OCI-LY3 (cell line): ENCODE measurements around the gene ZNF580.

Source experiments
- CTCF ChIP-seq: fragments of 200-600, 300-600 bp; sonication (generic); IDR thresholded peaks from 2 replicates; pipeline ENCODE4 v1.5.1; 2014; ENCODE audit warnings: antibody characterized with exemption, low read length, low read depth
- EZH2phosphoT487 ChIP-seq: fragments of 200-600 bp; shearing (Covaris generic); IDR thresholded peaks from 2 replicates; pipeline ENCODE4 v1.6.1; 2018; ENCODE audit warnings: antibody characterized with exemption, mixed run types, low read depth

- no peak for TF ChIP-seq EZH2phosphoT487
- no peak for TF ChIP-seq CTCF
Observed at GRCh38 chr19:55691561-55692481, 51.0 kb downstream of the ZNF580 start.
